OCI-LY1 (cell line): Measurements from ENCODE around the gene STX18.

Source experiments
- EZH2 ChIP-seq: fragments of 200-600 bp; sonication (generic), shearing (Covaris generic); IDR thresholded peaks from 2 replicates; pipeline ENCODE4 v1.8.0; 2017; ENCODE audit warnings: borderline replicate concordance, mixed run types, mild to moderate bottlenecking, antibody characterized with exemption, low read length, moderate library complexity, mixed read lengths
- TF ChIP-seq, protein P1 (sequence below): fragments of 200-600 bp; sonication (generic), shearing (Covaris generic); IDR thresholded peaks from 2 replicates; pipeline ENCODE4 v1.5.1; 2017; ENCODE audit warnings: mild to moderate bottlenecking, antibody characterized with exemption, low read length, moderate library complexity, mixed read lengths

DNA sequence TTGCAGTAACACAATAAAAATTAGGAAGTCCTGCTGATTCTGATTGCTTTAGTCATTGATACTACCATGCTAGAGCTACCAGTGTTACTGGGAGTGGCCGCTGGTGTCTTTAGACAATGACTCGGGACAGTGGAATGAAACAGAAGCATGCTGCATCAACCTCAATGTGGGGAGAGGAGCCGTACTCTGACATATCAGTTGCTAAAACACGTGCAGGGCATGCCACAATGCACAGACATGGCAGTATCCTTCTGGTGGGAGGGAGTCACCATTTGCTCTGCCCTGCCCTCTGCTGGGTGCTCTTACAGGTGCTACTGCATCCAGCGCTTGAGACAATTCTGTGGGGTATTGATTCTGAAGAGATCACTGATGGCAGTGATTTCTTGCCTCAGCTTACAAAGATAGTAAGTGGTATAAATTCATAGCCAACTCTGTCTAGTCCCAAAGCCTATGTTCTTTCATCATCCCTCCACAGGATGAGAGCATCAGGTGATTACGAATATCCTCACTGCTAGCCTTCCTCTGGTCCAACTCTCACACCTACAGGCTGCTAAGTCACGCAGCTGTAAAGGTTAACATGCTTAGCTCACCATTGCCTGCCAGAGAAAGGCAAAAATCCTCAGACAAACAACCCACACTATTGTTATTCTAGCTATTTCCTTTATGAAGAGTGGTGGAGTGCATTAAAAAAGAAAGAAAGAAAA, 111.2 kb downstream of the STX18 start:
- TF ChIP-seq, protein P1, sequence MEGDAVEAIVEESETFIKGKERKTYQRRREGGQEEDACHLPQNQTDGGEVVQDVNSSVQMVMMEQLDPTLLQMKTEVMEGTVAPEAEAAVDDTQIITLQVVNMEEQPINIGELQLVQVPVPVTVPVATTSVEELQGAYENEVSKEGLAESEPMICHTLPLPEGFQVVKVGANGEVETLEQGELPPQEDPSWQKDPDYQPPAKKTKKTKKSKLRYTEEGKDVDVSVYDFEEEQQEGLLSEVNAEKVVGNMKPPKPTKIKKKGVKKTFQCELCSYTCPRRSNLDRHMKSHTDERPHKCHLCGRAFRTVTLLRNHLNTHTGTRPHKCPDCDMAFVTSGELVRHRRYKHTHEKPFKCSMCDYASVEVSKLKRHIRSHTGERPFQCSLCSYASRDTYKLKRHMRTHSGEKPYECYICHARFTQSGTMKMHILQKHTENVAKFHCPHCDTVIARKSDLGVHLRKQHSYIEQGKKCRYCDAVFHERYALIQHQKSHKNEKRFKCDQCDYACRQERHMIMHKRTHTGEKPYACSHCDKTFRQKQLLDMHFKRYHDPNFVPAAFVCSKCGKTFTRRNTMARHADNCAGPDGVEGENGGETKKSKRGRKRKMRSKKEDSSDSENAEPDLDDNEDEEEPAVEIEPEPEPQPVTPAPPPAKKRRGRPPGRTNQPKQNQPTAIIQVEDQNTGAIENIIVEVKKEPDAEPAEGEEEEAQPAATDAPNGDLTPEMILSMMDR: peak; percentile 63; the same call in 1 of the 2 replicates
- TF ChIP-seq EZH2: no peak
